Neural cell (in vitro differentiated cells): ENCODE results near the gene OR6X1. TPM values are rescaled to one million over a fixed set of nuclear protein-coding genes. Genes with fewer than 3 reads are reported as not detected.

Experiments used
- H2AFZ ChIP-seq: fragments of 200-600, 300-800 bp; sonication (generic), shearing (Covaris generic); 2 replicates; pipeline ENCODE4 v1.6.0; 2014; ENCODE audit warnings: low read depth, mild to moderate bottlenecking, antibody characterized with exemption, low read length, moderate library complexity
- H3F3A ChIP-seq: fragments of 200-600 bp; shearing (Covaris generic); 2 replicates; pipeline ENCODE4 v1.6.1; 2016; ENCODE audit warnings: mild to moderate bottlenecking, moderate library complexity, mixed read lengths, antibody characterized with exemption, low read length; ENCODE audit not compliant: insufficient read depth, poor library complexity, severe bottlenecking
- H3K27ac ChIP-seq: fragments of 200-600, 300-800 bp; sonication (generic), shearing (Covaris generic); 2 replicates; pipeline ENCODE4 v1.5.1; 2014; ENCODE audit warnings: mild to moderate bottlenecking, low read length, moderate library complexity
- H3K27me3 ChIP-seq: fragments of 300-800, 200-600 bp; sonication (generic), shearing (Covaris generic); 2 replicates; pipeline ENCODE4 v1.6.0; 2014; ENCODE audit warnings: mild to moderate bottlenecking, low read depth, low read length, moderate library complexity; ENCODE audit not compliant: insufficient read depth
- H3K36me3 ChIP-seq: fragments of 300-800, 200-600 bp; sonication (generic), shearing (Covaris generic); 2 replicates; pipeline ENCODE4 v1.5.1; 2014; ENCODE audit warnings: mild to moderate bottlenecking, antibody characterized with exemption, low read length, moderate library complexity; ENCODE audit not compliant: insufficient read depth
- H3K4me2 ChIP-seq: fragments of 300-800, 200-600 bp; sonication (generic), shearing (Covaris generic); 2 replicates; pipeline ENCODE4 v1.6.0; 2014; ENCODE audit warnings: mild to moderate bottlenecking, low read length
- H3K4me3 ChIP-seq: fragments of 300-800, 200-600 bp; sonication (generic), shearing (Covaris generic); 2 replicates; pipeline ENCODE4 v1.5.1; 2014; ENCODE audit warnings: mild to moderate bottlenecking, low read length, moderate library complexity
- H3K79me2 ChIP-seq: fragments of 200-600 bp; shearing (Covaris generic); replicated peaks from 2 replicates; pipeline ENCODE4 v1.6.0; 2014; ENCODE audit warnings: mild to moderate bottlenecking, low read length, moderate library complexity; ENCODE audit not compliant: insufficient read depth
- H3K9ac ChIP-seq: fragments of 300-800, 200-600 bp; sonication (generic), shearing (Covaris generic); 2 replicates; pipeline ENCODE4 v1.6.1; 2016; ENCODE audit warnings: mild to moderate bottlenecking, low read length, mixed read lengths
- H3K9me2 ChIP-seq: fragments of 200-600 bp; shearing (Covaris generic); 2 replicates; pipeline ENCODE4 v1.6.1; 2016; ENCODE audit warnings: mild to moderate bottlenecking, low read length, mixed read lengths; ENCODE audit not compliant: insufficient read depth
- H3K9me3 ChIP-seq: fragments of 200-600, 300-800 bp; sonication (generic), shearing (Covaris generic); 2 replicates; pipeline ENCODE4 v1.6.1; 2016; ENCODE audit warnings: mild to moderate bottlenecking, mixed run types, low read length, moderate library complexity, mixed read lengths
- H4K20me1 ChIP-seq: fragments of 200-600 bp; shearing (Covaris generic); 2 replicates; pipeline ENCODE4 v1.6.1; 2016; ENCODE audit warnings: mild to moderate bottlenecking, mixed run types; ENCODE audit not compliant: insufficient read depth
- CTCF ChIP-seq: fragments of 450-650 bp; IDR thresholded peaks from 2 replicates; pipeline ENCODE4 v1.5.1; 2014; ENCODE audit warnings: antibody characterized with exemption, mild to moderate bottlenecking, moderate library complexity; ENCODE audit not compliant: poor library complexity, severe bottlenecking
- EP300 ChIP-seq: fragments of 450-650 bp; conservative IDR thresholded peaks from 2 replicates; pipeline ENCODE4 v1.6.1; 2014; ENCODE audit warnings: antibody characterized with exemption, mild to moderate bottlenecking, moderate library complexity; ENCODE audit not compliant: poor library complexity, severe bottlenecking
- EZH2 ChIP-seq: fragments of 200-600, 300-800 bp; shearing (Covaris generic), sonication (generic); IDR thresholded peaks from 2 replicates; pipeline ENCODE4 v1.6.1; 2014; ENCODE audit warnings: antibody characterized with exemption, low read length, borderline replicate concordance, mild to moderate bottlenecking; ENCODE audit not compliant: insufficient read depth, poor library complexity, severe bottlenecking
- MXI1 ChIP-seq: fragments of 450-650 bp; conservative IDR thresholded peaks from 2 replicates; pipeline ENCODE4 v1.6.1; 2014; ENCODE audit warnings: antibody characterized with exemption, mild to moderate bottlenecking; ENCODE audit not compliant: poor library complexity, severe bottlenecking
- POLR2AphosphoS5 ChIP-seq: IDR thresholded peaks from 2 replicates; pipeline ENCODE4 v1.6.1; 2012
- RAD21 ChIP-seq: fragments of 450-650 bp; conservative IDR thresholded peaks from 2 replicates; pipeline ENCODE4 v1.6.1; 2014; ENCODE audit warnings: antibody characterized with exemption, mild to moderate bottlenecking, moderate library complexity
- REST ChIP-seq: IDR thresholded peaks from 2 replicates; pipeline ENCODE4 v1.6.1; 2012; ENCODE audit warnings: borderline replicate concordance
- SMC3 ChIP-seq: fragments of 450-650 bp; conservative IDR thresholded peaks from 2 replicates; pipeline ENCODE4 v1.6.1; 2014; ENCODE audit warnings: antibody characterized with exemption, mild to moderate bottlenecking, moderate library complexity; ENCODE audit not compliant: poor library complexity
- TAF1 ChIP-seq: IDR thresholded peaks from 2 replicates; pipeline ENCODE4 v1.6.1; 2012; ENCODE audit warnings: low read depth
- polyA plus RNA-seq: library from polyadenylated mRNA; depleted of rRNA; stranded (reverse); fragments of >200 nt; gene quantifications from 2 replicates; pipeline ENCODE4 v1.2.3, GENCODE V29; 2014

OR6X1 gene
- polyA plus RNA-seq, 1 donor from 2014 or later = not detected

DNA sequence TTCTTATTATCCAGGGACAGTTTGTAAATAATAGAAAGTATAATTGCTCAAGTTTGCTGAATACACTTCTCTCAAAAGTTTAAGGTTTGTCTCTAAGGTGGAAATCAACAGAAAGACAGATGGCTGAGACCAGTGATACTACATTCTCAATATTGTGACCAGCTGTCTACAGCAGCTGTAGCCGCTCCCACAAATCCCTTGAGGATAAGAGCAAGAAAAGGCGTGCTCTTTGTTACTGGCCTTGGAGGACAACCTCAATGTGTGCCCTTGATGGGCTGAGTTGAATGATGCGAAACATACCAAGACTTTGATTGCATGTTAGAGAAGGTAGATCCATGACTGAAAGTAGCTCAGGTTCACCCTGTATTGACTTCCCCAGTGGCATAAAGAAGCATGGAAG, 45.7 kb upstream of the OR6X1 start:
- no peak overlapping the region for H3K4me3 ChIP-seq
- TF ChIP-seq REST = no peak
- no peak for TF ChIP-seq TAF1
- no peak for TF ChIP-seq MXI1
- TF ChIP-seq POLR2AphosphoS5 = no peak
- TF ChIP-seq EZH2 = no peak
- no peak for TF ChIP-seq CTCF
- no peak for TF ChIP-seq SMC3
- no peak for TF ChIP-seq RAD21
- TF ChIP-seq EP300 = no peak
- no peaks in the 10 kb centered on the region for H3K9me3 ChIP-seq
- no peaks in the 10 kb centered on the region for H4K20me1 ChIP-seq
- H2AFZ ChIP-seq = no peak overlapping the region
- H3K9me2 ChIP-seq = no peaks in the 10 kb centered on the region
- H3F3A ChIP-seq = no peaks in the 10 kb centered on the region
- H3K36me3 ChIP-seq = no peaks in the 10 kb centered on the region
- peak overlapping the region; percentile 62 for H3K27ac ChIP-seq
- H3K27me3 ChIP-seq = no peaks in the 10 kb centered on the region
- H3K4me2 ChIP-seq = no peak overlapping the region
- H3K79me2 ChIP-seq = no peaks in the 10 kb centered on the region
- H3K9ac ChIP-seq = no peak overlapping the region

- H3K9me3 ChIP-seq = no peaks in the 10 kb centered on the region
- H2AFZ ChIP-seq = no peak overlapping the region
- H3F3A ChIP-seq = no peaks in the 10 kb centered on the region
These were observed 45.1 kb upstream of the OR6X1 start for GRCh38 chr11:123799438-123799837.

More at GRCh38 chr11:123799438-123799837, 45.1 kb upstream of the OR6X1 start:
- no peak overlapping the region for H3K4me3 ChIP-seq
- H3K36me3 ChIP-seq = no peaks in the 10 kb centered on the region
- H3K79me2 ChIP-seq = no peaks in the 10 kb centered on the region
- H3K9ac ChIP-seq = no peak overlapping the region
- no peaks in the 10 kb centered on the region for H3K27me3 ChIP-seq
- H3K27ac ChIP-seq = peak overlapping the region; percentile 62
- H3K9me2 ChIP-seq = no peaks in the 10 kb centered on the region
- H3K4me2 ChIP-seq = no peak overlapping the region
- no peaks in the 10 kb centered on the region for H4K20me1 ChIP-seq
- peak; percentile 34 for TF ChIP-seq MXI1
- TF ChIP-seq TAF1 = no peak
- TF ChIP-seq EZH2 = no peak
- peak; percentile 33 for TF ChIP-seq REST
- TF ChIP-seq SMC3 = peak; percentile 15
- TF ChIP-seq RAD21 = no peak
- TF ChIP-seq EP300 = peak; percentile 79
- TF ChIP-seq POLR2AphosphoS5 = peak; percentile 55
- TF ChIP-seq CTCF = no peak
